Suppressor macrophage (primary cell): ENCODE data around the gene DGKQ.

ENCODE experiments used
- DNase-seq, 4 experiments: peaks; one replicate each; pipeline ENCODE4 v3.0.0-alpha.2; 2020 to 2022

DGKQ gene

DNA sequence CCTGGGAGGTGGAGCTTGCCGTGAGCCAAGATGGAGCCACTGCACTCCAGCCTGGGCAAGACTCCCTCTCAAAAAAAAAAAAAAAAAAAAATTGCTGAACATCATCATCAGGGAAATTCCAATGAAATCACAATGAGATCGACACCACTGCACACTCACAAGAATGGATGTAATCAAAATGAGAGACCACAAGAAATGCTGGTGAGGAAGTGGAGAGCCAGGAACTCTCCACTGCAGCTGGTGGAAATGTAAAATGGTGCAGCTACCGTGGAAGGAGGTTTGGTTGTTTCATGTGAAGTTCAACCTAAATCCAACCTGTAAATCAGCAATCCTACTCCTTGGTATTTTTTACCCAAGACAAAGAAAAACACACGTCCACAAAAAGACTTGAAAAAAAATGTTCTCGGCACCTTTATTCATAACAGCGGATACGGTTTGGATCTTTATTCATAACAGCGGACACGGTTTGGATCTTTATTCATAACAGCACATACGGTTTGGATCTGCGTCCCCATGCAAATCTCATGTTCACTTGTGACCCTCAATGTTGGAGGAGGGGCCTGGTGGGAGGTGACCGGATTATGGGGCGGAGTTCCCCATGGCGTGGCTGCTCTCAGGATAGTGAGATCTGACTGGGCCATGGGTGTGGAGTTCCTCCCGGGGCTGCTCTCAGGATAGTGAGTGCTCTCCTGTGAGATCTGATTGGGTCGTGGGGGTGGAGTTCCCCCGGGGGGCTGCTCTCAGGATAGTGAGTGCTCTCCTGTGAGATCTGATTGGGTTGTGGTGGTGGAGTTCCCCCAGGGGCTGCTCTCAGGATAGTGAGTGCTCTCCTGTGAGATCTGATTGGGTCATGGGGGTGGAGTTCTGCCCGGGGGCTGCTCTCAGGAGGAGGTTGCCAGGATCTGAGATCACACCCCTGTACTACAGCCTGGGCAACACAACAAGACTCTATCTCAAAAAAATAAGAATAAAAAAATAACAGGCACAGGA is 49.0 kb downstream of the DGKQ start:
- DNase-seq = peak; percentile 19 to 72 (median 56)

DNA sequence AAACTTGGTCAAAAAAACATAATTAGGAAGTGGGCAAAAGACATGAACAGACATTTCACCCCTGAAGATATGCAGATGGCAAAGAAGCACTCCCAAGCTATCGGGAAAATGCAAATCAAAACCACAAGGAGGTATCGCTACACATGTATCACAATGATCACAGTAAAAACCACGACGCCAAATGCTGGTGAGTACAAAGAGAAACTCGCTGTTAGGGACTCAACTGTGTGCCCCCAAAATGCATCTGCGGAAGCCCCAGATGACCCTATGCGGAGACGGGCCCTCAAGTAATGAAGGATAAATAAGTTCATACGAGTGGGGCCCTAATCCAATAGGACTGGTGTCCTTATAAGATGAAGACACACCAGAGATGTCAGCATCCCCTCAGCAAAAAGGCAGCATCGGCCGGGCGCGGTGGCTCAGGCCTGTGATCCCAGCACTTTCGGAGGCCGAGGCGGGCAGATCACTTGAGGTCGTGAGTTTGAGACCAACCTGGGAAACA is 51.5 kb downstream of the DGKQ start:
- DNase-seq = no peak

GRCh38 chr4:919004-919680 is 54.2 kb downstream of the DGKQ start:
- DNase-seq = peak in 3 of 4 experiments; percentile 28 to 50 (median 30)

DNA sequence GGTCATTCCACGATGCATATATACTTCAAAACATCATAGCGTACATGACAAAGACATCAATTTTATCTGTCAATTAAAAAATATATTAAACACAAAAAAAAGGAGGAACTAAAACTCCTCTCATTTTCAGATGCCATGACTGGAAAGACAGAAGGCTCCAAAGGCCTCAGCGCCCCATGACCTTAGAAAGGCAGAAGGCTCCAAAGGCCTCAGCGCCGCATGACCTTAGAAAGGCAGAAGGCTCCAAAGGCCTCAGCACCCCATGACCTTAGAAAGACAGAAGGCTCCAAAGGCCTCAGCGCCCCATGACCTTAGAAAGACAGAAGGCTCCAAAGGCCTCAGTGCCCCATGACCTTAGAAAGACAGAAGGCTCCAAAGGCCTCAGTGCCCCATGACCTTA is 54.8 kb downstream of the DGKQ start:
- peak; percentile 46 to 65 (median 58) for DNase-seq

DNA sequence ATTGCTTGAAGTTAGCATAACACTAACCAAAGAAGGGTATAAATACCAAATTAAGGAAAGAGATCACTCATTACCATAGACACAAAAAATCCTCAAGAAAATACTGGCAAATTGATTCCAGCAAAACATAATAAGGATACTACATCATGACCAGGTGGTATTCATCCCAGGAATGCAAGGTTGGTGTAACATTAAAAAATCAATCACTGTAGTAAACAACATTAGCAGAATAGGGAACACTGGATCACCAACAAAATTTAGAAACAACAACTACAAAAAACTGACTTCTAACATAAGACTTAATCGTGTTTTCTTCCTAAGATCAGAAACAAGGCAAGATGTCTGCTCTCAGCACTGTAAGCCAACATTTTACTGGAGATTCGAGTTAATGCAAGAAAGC is 55.4 kb downstream of the DGKQ start:
- DNase-seq = no peak

DNA sequence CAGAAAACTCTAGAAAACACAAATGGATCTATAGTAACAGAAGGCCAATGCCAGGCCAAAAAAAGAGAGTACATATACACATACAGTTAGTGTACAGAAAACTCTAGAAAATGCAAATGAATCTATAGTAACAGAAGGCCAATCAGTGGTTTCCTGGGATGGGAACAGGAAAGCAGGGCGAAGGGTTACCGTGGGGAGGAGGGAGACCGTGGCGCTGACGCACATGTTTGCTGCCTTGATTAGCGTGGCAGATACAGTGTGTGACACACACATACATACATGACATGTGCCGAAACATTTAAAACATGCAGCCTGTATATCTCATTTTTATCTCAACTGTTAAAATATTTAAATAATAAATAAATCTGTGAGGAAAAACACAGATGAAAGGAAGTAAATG is 55.9 kb downstream of the DGKQ start:
- no peak for DNase-seq

DNA sequence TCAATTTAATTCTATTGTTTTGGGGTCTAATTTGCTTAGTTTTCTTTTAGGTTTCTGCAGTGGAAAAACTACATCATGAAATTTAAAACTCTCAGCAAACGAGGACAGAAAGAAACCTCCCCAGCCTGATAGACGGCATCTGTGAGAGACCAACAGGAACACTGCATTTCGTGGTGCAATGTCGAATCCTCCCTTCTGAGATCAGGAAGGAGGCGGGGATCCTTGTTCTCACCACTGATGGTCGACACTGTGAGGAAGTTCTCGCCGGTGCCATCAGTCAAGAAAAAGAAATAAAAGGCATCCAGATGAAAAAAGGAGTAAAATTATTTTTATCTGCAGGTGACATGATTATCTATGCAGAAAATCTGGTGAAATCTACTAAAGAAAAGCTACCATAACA is 57.8 kb downstream of the DGKQ start:
- peak; percentile 71 to 80 (median 78) for DNase-seq

- DNase-seq = peak; percentile 50 to 67 (median 62)
Measured at GRCh38 chr4:915041-915474, 58.3 kb downstream of the DGKQ start.

DNA sequence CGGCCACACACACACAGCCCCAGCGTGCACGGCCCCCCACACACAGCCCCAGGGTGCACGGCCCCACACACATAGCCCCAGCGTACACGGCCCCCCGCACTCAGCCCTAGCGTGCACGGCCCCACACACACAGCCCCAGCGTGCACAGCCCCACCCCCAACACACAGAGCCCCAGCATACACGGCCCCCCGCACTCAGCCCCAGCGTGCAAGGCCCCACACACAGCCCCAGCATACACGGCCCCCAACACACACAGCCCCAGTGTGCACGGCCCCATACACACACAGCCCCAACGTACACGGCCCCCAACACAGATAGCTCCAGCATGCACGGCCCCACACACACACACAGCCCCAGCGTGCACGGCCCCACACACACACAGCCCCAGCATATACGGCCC is 58.8 kb downstream of the DGKQ start:
- no peak for DNase-seq

- no peak for DNase-seq
Measured at GRCh38 chr4:913280-913618, 60.1 kb downstream of the DGKQ start.

DNA sequence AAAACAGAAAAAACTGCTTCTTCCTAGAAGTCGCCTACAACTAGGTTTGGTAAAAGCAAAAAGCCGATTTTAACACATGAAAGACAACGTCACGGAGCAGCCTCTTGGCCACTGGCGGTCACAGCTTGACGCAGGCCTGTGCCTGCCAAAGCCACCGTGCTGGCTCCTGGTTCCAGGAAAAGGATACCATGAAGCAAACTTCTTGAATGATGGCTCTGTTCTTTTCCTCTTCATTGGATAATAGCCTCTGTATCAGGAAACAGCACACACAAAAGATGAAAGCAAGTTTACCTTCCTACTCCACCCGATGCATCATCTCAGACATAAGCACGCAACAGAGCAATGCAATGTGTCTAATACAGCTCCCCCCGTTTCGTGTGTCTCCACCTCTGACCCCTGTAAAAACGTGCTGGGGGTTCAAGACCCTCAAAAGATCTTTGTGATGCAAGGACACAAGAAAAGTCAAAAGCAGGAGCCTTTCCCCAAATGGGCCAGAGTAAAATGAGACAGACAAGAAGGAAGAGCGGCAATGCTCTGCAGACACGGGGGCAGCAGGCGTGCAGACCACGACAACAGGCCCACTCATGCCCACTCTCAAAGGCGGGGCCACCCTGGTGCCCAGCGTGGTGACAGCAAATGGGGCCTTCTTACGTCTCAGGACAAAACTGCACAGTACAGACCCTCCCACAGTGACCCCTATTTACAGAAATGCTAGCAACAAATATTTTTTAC is 60.7 kb downstream of the DGKQ start:
- no peak for DNase-seq

DNA sequence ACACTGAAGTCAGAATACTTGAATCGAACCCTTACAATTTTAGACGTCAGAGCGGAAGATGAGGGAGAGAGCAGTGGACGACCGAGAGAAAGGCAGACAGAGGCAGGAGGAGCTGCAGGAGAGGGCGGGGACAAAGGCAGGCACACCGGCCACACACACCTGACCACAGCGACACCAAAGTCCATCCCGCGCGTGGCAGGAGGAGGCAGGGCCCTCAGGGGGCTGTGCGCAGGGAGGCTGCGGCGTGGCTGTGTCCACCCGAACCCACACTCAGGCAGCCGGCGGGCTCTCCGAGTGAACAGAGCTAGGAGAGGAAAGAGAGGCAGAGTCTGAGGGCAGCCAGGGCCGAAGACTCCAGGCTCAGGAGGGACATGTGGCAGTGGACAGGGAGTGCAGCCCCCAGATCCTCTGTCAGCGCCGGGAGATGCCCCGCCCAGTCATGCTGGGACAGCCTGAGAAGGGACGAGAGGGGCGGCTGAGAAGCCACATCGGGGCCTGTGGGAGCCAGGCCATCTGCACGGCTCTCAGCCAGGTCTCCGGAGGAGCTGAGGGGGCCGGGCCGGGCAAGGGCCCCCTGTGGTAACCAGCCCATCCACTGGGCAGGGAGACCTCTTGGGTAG is 61.4 kb downstream of the DGKQ start:
- DNase-seq = no peak

- DNase-seq = no peak
Measured at GRCh38 chr4:911221-911751, 62.1 kb downstream of the DGKQ start.

DNA sequence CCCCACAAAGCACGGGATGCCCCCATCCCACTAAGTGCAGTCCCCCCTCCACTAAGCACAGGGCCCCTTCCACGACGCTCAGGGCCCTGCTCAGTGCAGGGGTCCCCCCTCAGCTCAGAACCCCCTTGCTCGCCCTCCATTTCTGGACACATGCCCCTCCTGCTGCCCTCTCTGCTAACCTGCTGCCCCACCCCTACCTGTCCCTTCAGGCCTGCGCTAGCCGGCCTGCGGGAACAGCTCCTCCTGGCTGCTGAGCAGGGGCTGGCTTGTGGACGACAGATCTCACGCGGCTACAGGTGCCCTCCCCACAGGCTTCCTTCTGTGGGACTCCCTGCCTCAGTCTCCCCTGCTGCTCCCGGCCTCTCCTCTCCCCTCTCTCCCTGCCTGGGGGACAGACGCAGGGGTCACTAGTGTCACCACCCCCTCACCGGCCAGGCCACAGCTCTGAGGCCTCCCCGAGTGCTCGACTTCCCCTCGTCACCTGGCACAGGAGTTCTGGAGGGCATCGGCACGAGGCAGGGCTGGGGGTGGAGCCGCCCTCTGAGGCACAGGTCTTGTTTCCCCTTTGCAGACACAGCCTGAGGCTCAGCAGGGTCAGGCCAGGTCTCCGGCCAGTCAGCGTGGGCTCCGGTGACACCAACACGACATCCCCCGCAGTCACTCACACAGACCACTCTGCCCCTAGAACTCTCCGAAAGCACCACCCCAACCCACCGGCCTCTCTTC is 62.8 kb downstream of the DGKQ start:
- no peak for DNase-seq

GRCh38 chr4:909821-910220 is 63.5 kb downstream of the DGKQ start:
- no peak for DNase-seq

- DNase-seq = no peak
Measured at GRCh38 chr4:909131-909571, 64.2 kb downstream of the DGKQ start.
